GM21723 (cell line): Measurements from ENCODE around the gene DCST2.
"Not testable (repeated sequence)": the region's sequence is repeated elsewhere in the genome, so short reads cannot be mapped to it uniquely, and the experiment has no call there.

Experiments used
- ATAC-seq: cut with Tn5 transposase; IDR thresholded peaks from one replicate; pipeline ENCODE4 v1.9.1; 2021; ENCODE audit warnings: mild to moderate bottlenecking, moderate library complexity; ENCODE audit not compliant: unreplicated experiment

The DCST2 gene

DNA sequence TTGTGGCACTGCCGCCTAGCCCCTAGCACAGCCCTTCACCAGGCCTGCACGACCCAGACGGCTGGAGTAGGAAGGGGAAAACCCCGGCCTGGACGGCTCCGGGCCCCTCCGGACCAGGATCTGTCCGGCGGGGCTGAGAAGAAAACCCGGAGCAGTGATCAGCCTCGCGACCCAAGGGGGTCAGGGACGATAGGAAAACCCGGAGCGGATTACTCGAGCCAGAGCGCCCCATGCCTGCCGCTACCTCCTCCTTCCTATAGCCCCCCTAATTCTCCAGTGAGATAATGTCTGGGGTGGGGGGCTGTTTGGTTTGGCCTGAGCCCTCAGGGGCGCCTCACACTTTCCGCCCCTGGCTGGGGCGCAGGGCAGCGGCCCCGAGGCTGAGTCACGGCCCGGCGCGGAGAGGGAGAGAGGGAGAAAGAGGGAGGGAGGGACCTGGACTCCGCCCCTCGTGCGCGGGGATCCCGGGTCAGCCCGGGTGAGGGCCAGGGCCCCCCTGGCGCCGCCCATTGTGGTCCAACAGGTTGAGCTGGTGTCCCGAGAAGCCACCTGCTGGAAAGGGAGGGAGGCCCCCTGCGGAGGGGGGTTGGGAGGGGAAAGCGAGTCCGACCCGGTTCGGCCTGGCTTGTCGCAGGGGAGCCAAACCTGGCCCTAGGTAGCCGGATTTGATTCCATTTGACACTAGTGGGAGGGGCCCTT is 32.7 kb downstream of the DCST2 start:
- ATAC-seq = peak; percentile 40

DNA sequence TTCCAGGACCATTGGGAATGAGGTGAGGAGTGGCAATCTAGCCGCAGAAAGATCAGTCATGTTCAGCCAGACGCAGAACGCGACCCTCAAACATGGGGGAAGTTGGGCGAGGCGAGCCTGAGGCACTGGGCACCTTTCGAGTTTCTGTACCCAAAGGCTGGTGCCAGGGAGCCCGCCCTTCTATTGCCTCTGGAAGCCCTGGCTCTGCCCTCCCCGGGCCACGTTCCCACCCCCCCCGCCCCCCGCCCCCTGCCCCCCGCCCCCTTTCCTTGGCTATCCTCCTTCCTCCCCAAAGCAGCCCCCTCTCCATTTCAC is 33.2 kb downstream of the DCST2 start:
- ATAC-seq = no peak

DNA sequence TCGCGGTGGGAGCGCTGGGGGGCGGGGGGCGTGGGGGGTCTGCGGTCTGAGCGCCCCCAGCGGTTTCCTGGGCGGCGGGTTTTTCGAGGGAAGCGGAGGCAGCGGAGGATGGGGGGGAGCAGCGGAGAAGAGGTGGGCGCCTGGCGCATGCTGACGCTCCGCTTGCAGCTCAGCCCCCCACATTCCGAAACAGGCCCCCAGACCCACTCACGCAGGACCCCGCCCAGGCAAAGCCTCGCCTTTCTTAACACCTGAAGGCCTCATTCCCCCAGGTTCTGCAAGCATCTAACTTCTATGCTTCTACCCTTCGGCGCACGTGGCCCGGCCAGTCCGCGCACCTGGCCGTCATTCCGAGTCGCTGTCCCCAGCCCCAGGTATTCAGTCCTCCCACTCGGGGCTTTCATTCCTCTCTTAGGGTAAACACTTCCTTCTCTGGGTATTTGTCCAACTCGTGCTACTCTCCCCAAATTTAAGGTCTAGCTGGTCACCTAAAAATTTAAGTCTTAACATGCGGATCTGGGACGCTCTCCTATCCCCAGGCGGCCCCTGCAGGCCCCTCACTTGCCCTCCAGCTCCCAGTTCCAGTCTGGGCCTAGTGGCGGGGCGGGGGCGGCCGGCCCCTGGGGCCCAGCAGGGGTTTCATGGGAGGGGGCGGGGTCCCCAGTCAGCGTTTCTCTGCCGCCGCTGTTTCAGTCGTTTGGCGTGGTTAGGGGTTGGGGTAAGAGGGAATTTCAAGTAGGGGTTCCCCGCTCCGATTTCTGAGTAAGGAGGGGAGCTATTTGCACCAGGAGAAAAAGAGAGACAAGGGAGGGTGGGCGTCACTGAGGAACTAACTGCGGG is 33.8 kb downstream of the DCST2 start:
- ATAC-seq = no peak

DNA sequence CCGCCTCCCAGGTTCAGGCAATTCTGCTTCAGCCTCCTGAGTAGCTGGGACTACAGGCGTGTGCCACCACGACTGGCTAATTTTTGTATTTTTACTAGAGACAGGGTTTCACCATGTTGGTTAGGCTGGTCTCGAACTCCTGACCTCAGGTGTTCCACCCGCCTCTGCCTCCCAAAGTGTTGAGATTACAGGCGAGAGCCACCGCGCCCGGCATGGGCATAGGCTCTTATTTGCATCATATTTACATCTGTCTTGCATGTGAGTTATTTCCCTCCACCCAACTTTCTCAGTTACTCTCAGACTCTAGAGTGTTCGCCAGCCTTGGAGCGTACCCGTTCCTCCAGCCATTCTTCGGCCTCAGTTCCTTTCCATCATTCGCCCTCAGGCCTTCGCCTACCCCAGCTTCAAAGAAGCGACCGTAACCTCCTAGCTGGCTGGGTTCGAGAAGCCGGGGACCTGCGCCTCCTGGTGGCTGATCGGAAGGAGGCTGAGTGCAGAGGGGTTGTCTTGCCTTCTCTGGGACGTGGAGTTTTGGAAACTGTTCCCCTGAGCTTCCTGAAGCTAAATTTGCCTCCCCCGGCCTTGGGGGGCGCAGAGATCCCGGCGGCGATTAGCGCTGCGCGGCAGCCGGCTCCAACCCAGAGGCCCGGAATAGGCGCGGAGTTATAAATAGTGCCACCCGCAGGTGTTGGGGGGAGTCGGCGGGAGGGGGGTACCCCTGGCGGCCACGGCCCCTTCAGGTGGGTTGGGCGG is 34.6 kb downstream of the DCST2 start:
- no peak for ATAC-seq

DNA sequence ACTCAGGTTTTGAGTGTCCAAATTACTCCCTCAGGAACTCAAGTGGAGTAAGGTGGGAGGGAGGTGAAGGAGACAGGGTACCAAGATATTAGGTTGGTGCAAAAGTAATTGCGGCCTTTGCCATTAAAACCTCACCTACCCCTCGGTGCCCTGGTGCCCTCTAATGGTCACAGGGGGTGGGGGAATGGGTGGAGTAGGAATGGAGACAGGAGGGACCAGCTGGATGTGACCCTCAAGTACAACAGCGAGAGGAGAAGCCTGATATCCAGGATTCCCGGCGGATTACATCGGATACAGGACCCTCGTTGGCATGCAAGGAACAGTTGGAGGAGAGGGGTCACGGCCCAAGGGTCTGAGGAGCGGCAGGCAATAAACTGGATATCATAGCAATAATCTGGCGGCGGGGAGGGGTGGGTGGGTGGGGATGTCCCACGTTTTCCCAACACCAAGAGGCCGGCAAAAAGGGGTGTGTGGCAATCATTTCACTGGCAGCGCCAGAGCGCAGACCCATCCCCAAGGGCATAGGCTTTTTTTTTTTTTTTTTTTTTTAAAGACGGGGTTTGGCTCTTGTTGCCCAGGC is 35.3 kb downstream of the DCST2 start:
- ATAC-seq = no peak

DNA sequence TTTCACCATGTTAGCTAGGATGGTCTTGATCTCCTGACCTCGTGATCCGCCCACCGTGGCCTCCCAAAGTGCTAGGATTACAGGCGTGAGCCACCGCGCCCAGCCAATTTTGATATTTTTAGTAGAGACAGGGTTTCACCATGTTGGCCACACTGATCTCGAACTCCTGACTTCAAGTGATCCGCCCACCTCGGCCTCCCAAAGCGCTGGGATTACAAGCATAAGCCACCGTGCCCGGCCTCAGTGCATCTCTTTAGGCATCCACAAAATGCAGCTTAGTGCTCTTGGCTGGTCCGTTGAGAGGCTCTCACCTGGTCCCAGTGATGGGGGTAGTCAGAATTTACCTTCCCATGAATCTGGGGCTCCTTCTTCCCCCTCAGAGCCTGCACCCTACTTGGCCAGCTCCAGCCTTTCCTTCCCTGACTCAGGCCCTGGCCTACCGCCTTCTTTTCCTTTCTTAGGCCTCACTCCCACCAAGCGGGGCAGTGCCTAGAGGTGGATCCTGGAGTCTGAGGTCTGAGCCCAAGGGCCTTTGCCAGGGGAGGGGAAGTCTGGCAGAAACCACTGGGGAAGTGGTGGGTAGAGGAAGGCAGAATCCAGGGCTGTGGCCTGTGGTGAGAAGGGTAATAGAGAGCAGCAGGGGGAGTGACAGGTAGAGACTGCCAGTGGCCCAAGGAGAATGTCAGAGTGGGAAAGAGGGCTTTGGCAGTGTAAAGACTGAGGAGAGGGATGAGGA is 36.4 kb downstream of the DCST2 start:
- ATAC-seq = no peak

DNA sequence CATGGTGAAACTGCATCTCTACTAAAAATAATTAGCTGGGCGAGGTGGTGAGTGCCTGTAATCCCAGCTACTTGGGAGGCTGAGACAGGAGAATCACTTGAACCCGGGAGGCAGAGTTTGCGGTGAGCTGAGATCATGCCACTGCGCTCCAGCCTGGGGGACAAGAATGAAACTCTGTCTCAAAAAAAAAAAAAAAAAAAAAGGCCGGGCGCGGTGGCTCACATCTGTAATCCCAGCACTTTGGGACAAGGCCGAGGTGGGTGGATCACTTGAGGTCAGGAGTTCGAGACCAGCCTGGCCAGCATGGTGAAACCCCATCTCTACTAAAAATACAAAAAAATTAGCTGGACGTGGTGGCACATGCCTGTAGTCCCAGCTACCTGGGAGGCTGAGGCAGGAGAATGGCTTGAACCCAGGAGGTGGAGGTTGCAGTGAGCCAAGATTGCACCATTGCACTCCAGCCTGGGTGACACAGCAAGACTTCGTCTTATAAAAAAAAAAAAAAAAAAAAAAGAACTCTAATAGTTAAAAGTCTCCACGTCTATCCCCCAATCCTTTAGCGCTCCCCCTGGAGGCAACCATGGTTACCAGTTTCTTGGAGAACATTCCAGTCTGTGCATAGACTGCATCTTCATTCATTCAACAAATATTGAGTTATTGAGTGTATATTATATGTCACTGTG is 38.1 kb downstream of the DCST2 start:
- not testable (repeated sequence) for ATAC-seq

DNA sequence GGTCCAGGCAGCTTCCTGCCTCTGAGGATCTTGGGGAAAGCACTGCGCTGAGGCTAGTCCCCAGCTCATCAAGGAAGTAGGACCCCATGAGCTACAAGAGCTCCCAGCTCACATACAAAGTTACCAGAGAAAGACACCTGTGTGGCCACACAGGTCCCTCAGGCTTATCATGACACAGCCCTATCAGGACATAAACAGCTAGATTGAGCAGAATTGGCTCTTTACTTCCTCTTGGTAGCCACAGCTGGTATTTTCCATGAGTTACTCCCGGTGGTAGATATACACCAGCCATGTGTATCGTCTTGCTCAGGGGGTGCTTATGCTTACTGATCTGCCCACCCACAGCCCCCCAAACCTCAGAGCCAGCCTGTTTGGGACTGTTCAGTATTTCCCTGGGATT is 39.0 kb downstream of the DCST2 start:
- ATAC-seq = no peak

DNA sequence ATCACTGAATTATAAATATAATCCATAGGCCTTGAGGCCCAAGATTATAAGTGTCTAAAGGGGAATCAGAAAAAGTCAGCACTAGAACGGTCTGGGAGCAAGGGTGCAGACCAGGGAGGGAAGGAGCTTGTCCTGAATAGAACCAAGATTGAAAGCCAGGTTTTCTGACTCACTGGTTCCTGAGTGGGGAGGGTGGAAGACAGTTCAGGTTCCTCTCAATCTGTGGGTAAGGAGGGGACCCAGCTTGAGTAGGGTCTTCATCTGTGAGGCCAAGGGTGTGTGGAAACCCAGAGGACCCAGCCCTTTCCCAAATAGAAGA is 39.4 kb downstream of the DCST2 start:
- ATAC-seq = no peak

DNA sequence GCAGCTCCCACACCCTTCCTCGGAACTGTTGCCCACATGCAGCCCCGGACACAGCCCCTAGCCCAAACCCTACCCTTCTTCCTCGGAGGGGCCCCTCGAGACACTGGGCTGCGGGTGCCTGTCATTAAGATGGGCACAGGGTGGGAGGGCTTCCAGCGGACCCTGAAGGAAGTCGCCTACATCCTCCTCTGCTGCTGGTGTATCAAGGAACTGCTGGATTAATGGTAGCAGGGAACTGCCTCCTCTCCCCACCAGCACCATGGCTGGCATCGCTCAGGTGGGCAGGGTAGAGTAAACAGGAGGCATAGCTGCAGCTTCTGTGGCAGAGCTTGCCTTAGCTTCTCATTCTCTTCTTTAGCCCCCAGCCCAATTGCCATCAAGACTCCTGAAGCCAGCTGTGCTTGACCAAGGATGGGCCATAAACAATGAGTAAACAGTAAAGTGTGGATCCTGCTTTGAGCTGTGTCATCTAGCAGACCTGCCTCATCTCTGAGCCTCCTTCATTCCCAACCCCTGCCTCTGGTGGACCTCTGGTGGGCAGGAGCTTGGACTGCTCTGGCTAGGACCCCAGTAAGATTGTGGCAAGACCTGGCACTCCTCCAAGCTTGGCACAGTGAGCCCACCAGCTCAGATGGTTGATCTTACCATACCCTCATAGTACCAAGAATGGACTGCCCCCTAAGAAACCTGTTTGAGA is 39.9 kb downstream of the DCST2 start, which contains the start of gene LENEP:
Gene LENEP, plus strand, starts transcription at position 15 of the 697 bp plus-strand sequence. Its CDS starts 22 bp downstream, at position 37.
- no peak for ATAC-seq

DNA sequence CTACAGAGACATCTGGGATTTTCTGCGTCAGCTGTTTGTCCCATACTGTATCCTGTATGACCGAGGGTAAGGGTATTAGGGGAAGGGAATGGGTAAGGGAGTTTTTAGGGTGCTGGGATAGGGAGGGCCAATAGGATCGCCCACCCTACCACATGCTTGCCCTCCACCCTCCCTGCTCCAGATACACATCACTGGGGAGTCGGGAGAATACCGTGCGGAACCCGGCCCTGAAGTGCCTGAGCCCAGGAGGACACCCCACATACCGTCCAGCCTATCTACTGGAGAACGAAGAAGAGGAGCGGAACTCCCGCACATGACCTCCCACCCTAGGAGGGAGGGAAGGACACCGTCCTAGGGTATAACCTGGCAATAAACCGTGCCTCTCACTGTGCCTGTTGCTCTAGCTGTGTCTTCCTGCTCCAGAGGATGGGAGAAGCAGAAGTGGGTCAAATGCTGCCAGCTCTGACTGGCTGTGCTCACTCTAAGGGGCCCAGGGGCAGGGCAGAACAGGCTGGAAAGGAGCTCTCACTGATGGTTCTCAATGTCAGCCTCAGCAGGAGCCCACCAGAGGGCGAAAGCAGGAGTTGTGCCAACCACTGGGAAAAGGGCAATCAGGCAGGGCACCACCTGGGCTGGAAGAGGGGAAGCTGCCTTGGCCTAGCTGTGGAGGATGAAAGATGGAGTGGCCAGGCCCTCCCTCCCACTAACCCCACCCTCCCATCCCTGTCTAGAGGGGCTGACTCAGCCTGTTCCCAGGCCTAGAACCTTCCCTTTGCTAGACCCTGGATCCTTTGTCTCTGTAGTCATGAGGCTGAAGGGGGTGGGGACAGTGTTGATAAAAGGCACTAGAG is 40.6 kb downstream of the DCST2 start:
- ATAC-seq = no peak

DNA sequence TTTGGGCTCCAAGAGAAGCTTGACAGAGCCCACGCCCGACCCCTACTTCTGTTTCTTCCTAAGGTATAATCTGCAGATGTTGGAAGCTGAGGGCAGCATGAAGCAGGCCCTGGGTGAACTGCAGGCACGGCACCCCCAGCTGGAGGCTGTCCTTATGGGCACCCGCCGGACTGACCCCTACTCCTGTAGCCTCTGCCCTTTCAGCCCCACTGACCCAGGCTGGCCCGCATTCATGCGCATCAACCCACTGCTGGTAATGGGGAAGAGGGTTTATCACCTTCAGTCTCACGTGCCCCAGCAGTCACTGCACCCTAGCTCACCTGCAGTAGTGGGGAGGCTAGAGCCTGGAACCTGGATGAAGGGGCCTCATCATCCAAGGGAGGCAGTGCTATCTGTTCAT is 43.3 kb downstream of the DCST2 start:
- no peak for ATAC-seq

DNA sequence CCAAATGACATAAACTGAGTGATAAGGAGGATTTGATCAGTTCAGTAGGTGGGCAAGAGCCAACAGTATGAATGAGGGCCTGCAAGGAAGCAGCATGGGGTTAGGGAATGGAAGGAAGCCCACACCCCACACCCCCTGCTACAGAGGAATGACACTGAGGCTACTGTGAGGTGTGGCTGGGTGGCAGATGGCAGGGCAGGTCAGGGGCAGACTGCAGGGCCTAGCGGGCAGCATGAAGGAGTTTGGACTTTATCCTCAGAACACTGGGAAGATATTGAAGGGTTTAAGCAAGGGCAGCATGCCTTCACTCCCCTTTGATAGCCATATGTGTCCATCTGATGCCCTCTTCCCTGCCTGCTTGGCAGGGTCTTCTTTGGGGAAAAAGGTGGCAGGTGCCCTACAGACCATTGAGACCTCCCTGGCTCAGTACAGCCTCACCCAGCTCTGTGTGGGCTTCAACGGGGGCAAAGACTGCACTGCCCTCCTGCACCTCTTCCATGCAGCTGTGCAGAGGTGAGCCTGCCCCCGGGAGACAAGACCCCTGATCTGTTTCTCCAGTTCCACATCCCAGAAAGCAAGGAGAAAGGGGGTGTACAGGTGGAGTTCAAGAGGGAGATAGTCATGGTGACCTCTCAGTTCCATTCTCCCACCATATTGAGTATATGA is 44.3 kb downstream of the DCST2 start:
- no peak for ATAC-seq

DNA sequence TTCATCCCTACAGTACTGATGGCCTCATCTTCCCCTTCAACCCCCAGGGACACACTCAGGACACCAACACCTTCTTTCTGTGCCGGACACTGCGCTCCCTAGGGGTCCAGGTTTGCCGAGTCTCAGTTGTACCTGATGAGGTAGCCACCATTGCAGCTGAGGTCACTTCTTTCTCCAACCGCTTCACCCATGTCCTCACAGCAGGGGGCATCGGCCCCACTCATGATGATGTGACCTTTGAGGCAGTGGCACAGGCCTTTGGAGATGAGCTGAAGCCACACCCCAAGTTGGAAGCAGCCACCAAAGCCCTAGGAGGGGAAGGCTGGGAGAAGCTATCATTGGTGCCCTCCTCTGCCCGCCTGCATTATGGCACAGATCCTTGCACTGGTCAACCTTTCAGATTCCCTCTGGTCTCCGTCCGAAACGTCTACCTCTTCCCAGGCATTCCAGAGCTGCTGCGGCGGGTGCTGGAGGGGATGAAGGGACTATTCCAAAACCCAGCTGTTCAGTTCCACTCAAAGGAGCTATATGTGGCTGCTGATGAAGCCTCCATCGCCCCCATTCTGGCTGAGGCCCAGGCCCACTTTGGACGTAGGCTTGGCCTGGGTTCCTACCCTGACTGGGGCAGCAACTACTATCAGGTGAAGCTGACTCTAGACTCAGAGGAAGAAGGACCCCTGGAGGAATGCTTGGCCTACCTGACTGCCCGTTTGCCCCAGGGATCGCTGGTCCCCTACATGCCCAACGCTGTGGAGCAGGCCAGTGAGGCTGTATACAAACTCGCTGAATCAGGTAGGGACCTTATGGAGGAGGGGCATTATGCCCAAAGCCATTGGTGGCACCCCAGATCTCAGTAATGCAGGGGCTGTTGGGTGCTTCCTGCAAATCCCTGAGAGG is 45.3 kb downstream of the DCST2 start:
- no peak for ATAC-seq

DNA sequence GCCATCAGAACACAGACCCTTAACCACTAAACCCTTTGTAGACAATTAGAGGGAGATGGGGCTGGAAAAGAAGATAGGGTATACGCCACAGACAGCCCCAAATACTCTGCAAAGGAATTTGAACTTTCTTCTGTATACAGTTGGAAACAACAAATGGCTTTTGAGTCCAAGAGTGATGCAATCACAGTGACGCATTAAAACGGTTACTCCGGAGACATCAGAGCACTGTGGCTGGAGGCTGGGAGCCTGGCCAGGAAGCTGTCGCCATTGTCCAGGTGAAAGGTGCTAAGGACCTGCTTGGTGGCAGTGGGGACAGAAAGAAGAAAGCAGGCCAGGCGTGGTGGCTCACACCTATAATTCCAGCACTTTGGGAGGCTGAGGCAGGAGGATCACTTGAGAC is 46.3 kb downstream of the DCST2 start:
- no peak for ATAC-seq

DNA sequence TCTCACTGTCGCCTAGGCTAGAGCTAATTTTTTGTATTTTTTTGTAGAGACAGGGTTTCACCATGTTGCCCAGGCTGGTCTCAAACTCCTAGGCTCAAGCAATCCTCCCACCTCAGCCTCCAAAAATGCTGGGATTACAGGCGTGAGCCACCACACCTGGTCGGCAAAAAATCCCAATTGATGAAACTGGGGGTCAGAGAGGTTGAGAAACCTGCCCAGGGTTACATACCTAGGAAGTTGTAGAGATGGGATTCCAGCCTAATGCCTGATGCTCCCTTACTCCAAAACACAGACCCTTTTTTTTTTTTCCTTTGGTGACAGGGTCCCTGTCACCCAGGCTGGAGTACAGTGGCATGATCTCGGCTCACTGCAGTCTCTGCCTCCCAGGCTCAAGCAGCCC is 46.8 kb downstream of the DCST2 start:
- ATAC-seq = not testable (repeated sequence)

DNA sequence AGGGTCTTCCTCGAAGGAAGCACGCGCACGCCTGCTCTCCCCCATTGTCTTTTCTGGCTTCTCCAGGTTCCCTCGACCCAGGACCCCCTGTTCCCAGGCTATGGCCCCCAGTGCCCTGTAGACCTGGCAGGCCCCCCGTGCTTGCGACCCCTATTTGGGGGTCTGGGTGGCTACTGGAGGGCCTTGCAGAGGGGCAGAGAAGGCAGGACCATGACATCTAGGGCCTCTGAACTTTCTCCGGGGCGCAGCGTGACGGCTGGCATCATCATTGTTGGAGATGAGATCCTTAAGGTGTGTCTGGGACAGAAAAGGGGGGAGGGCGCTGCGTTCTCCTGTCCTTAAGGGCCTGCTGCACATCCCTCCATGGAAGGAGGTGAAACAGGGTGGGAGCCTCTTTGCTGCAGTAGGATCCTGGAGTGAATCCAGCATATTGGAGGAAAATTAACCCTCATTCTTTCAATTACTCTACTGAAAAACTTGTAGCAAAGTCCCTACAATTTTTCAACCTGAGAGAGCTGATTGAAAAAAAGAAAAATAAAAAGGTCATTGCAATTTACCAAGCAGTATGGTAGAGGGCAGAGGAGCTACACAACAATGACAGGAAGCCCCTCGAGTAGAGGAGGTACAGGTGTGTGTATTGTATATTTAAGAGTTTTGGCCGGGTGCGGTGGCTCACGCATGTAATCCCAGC is 49.7 kb downstream of the DCST2 start:
- ATAC-seq = no peak
